ENCODE measurements around the gene MVK. TPM values are rescaled to one million over a fixed set of nuclear protein-coding genes. Genes with fewer than 3 reads are reported as not detected.

The MVK gene
- total and polyA plus RNA-seq, 12 donors: 10.8 to 194 (median 25.2) TPM

- no peaks in the 10 kb centered on the region for H3K36me3 ChIP-seq (replicated peaks in 1 of 2)
- H3K4me3 ChIP-seq: no peak overlapping the region
- intact Hi-C loops (cut with DNase I): no loop called here
- H3K4me1 ChIP-seq (replicated peaks in 1 of 2): peaks cover 0 to 8% of the 10 kb centered on the region in 2 donors
- WGBS, 4 donors: 68 to 72% (median 71%) methylated on average over 6 to 7 of the region's 7 CpGs
- TF ChIP-seq POLR2A (IDR thresholded peaks at IDR 0.05) (no peak), CTCF (IDR thresholded peaks at IDR 0.05) (no peak)
- DNase-seq: no peak
- H3K9me3 ChIP-seq (replicated peaks in 1 of 3): no peaks in the 10 kb centered on the region
- no peak overlapping the region for H3K27ac ChIP-seq
- H3K27me3 ChIP-seq: no peaks in the 10 kb centered on the region
Observed at GRCh38 chr12:109553483-109553882, 20.1 kb upstream of the MVK start.

- 51 to 62% (median 54%) methylated on average over 16 of the region's 16 CpGs for WGBS, 4 donors
- TF ChIP-seq CTCF (IDR thresholded peaks at IDR 0.05) (no peak), POLR2A (IDR thresholded peaks at IDR 0.05) (no peak)
- Histone ChIP-seq H3K36me3 (replicated peaks in 1 of 2) (no peaks in the 10 kb centered on the region), H3K27ac (no peak overlapping the region), H3K4me3 (no peak overlapping the region), H3K9me3 (replicated peaks in 1 of 3) (no peaks in the 10 kb centered on the region), H3K27me3 (no peaks in the 10 kb centered on the region), H3K4me1 (replicated peaks in 1 of 2) (peaks cover 0 to 8% of the 10 kb centered on the region in 2 donors)
- intact Hi-C loops (cut with DNase I): no loop called here
- DNase-seq: no peak
Observed at GRCh38 chr12:109553906-109554500, 19.6 kb upstream of the MVK start.

GRCh38 chr12:109554761-109555160, 18.8 kb upstream of the MVK start:
- TF ChIP-seq POLR2A (IDR thresholded peaks at IDR 0.05): no peak
- no peak for TF ChIP-seq CTCF (IDR thresholded peaks at IDR 0.05)
- Histone ChIP-seq H3K27me3 (no peaks in the 10 kb centered on the region), H3K4me1 (replicated peaks in 1 of 2) (peaks cover 0 to 8% of the 10 kb centered on the region in 2 donors), H3K27ac (no peak overlapping the region), H3K4me3 (no peak overlapping the region), H3K36me3 (replicated peaks in 1 of 2) (no peaks in the 10 kb centered on the region), H3K9me3 (replicated peaks in 1 of 3) (no peaks in the 10 kb centered on the region)
- DNase-seq: no peak
- 55 to 65% (median 59%) methylated on average over 6 of the region's 6 CpGs for WGBS, 4 donors
- intact Hi-C loops (cut with DNase I): no loop called here

- no peak for TF ChIP-seq CTCF (IDR thresholded peaks at IDR 0.05)
- peak in 1 of 2 donors; percentile 27 for TF ChIP-seq POLR2A (IDR thresholded peaks at IDR 0.05)
- Histone ChIP-seq H3K36me3 (replicated peaks in 1 of 2) (no peaks in the 10 kb centered on the region), H3K9me3 (replicated peaks in 1 of 3) (no peaks in the 10 kb centered on the region), H3K4me1 (replicated peaks in 1 of 2) (peaks cover 0 to 8% of the 10 kb centered on the region in 2 donors), H3K27me3 (no peaks in the 10 kb centered on the region), H3K27ac (peak overlapping the region in 2 of 5 donors; percentile 7 to 47), H3K4me3 (no peak overlapping the region)
- intact Hi-C loops (cut with DNase I): no loop called here
- peak in 5 of 7 donors; percentile 47 to 77 (median 63) for DNase-seq
- WGBS, 4 donors: 54 to 62% (median 57%) methylated on average over 14 to 18 of the region's 18 CpGs
Observed at GRCh38 chr12:109555431-109556315, 17.9 kb upstream of the MVK start.

Data from adrenal gland (tissue), 12 donors.